ENCODE results near the gene KIFC3. TPM values are rescaled to one million over a fixed set of nuclear protein-coding genes. Genes with fewer than 3 reads are reported as not detected.

The KIFC3 gene
- total RNA-seq, 2 experiments from 2014 or later: 0.54 to 0.89 TPM

GRCh38 chr16:57795431-57795878, 6.8 kb downstream of the KIFC3 start:
- peak; percentile 34 for TF ChIP-seq CTCF (IDR thresholded peaks at IDR 0.05)
- ChIA-PET POLR2A (no interaction called here), CTCF (interaction anchor here (1.4 to 1.9 kb wide), 2 partner anchors 13 to 541 kb away, joined by 3 to 4 read pairs; no protein-coding TSS in a partner anchor)
- ATAC-seq (peak; percentile 74), DNase-seq (peak; percentile 61)
- H3K27ac Mint-ChIP-seq: no peak overlapping the region
- peaks cover 11% of the 10 kb centered on the region for H3K27me3 Mint-ChIP-seq
- H3K4me1 Mint-ChIP-seq (ENCODE audit: low read depth): peaks cover 14% of the 10 kb centered on the region
- intact Hi-C loops (cut with micrococcal nuclease): no loop called here
- H3K9me3 Mint-ChIP-seq: no peaks in the 10 kb centered on the region
- no peak overlapping the region for H3K4me3 Mint-ChIP-seq
- H3K36me3 Mint-ChIP-seq (ENCODE audit: low read depth): no peaks in the 10 kb centered on the region

- ChIA-PET POLR2A (no interaction called here), CTCF (interaction anchor here (1.2 to 1.9 kb wide), 3 partner anchors 12 to 541 kb away, joined by 3 to 4 read pairs (median 3); no protein-coding TSS in a partner anchor)
- no peak for TF ChIP-seq CTCF (IDR thresholded peaks at IDR 0.05)
- intact Hi-C loops (cut with micrococcal nuclease): no loop called here
- Mint-ChIP-seq H3K27ac (no peak overlapping the region), H3K9me3 (no peaks in the 10 kb centered on the region), H3K27me3 (peaks cover 8% of the 10 kb centered on the region), H3K4me1 (ENCODE audit: low read depth) (peaks cover 11% of the 10 kb centered on the region), H3K4me3 (no peak overlapping the region), H3K36me3 (ENCODE audit: low read depth) (no peaks in the 10 kb centered on the region)
- DNase-seq (no peak), ATAC-seq (no peak)
These were observed 7.4 kb downstream of the KIFC3 start for GRCh38 chr16:57794849-57795430.

GRCh38 chr16:57791893-57792461, 10.3 kb downstream of the KIFC3 start:
- Mint-ChIP-seq H3K4me1 (ENCODE audit: low read depth) (no peaks in the 10 kb centered on the region), H3K27me3 (peaks cover 2% of the 10 kb centered on the region), H3K36me3 (ENCODE audit: low read depth) (no peaks in the 10 kb centered on the region), H3K9me3 (no peaks in the 10 kb centered on the region), H3K27ac (no peak overlapping the region), H3K4me3 (no peak overlapping the region)
- no peak for DNase-seq
- no peak for ATAC-seq
- TF ChIP-seq CTCF (IDR thresholded peaks at IDR 0.05): no peak
- CTCF ChIA-PET: no interaction called here
- intact Hi-C loops (cut with micrococcal nuclease): no loop called here
- POLR2A ChIA-PET: interaction anchor here (1.5 kb wide), 1 partner anchor 56 kb away, joined by 3 read pairs; no protein-coding TSS in a partner anchor

GRCh38 chr16:57791195-57791892, 10.9 kb downstream of the KIFC3 start:
- TF ChIP-seq CTCF (IDR thresholded peaks at IDR 0.05): no peak
- H3K4me3 Mint-ChIP-seq: no peak overlapping the region
- no peaks in the 10 kb centered on the region for H3K9me3 Mint-ChIP-seq
- POLR2A ChIA-PET: no interaction called here
- no peaks in the 10 kb centered on the region for H3K27me3 Mint-ChIP-seq
- DNase-seq (no peak), ATAC-seq (no peak)
- no peaks in the 10 kb centered on the region for H3K4me1 Mint-ChIP-seq (ENCODE audit: low read depth)
- no peaks in the 10 kb centered on the region for H3K36me3 Mint-ChIP-seq (ENCODE audit: low read depth)
- intact Hi-C loops (cut with micrococcal nuclease): no loop called here
- no peak overlapping the region for H3K27ac Mint-ChIP-seq
- CTCF ChIA-PET: interaction anchor here (0.7 kb wide), 1 partner anchor 20 kb away, joined by 3 read pairs; no protein-coding TSS in a partner anchor

- Mint-ChIP-seq H3K4me3 (no peak overlapping the region), H3K4me1 (ENCODE audit: low read depth) (no peaks in the 10 kb centered on the region), H3K9me3 (no peaks in the 10 kb centered on the region), H3K27ac (no peak overlapping the region), H3K27me3 (no peaks in the 10 kb centered on the region), H3K36me3 (ENCODE audit: low read depth) (no peaks in the 10 kb centered on the region)
- no peak for TF ChIP-seq CTCF (IDR thresholded peaks at IDR 0.05)
- ChIA-PET POLR2A (interaction anchor here (1.4 kb wide), 1 partner anchor 22 kb away, joined by 5 read pairs; no protein-coding TSS in a partner anchor), CTCF (no interaction called here)
- ATAC-seq (no peak), DNase-seq (no peak)
- intact Hi-C loops (cut with micrococcal nuclease): no loop called here
These were observed 13.3 kb downstream of the KIFC3 start for GRCh38 chr16:57788951-57789350.

Data from activated CD8-positive, alpha-beta T cell treated with anti-CD3 and anti-CD28 coated beads for 36 hours (primary cell).